GM23248 (cell line): Measurements from ENCODE around the gene CHN1. TPM values are rescaled to one million over a fixed set of nuclear protein-coding genes. Genes with fewer than 3 reads are reported as not detected.

Experiments
- DNase-seq: peaks from one replicate; pipeline ENCODE4 v3.0.0-alpha.2; 2015
- H2AFZ ChIP-seq: fragments of 200-600 bp; sonication (generic); 2 replicates; pipeline ENCODE4 v1.6.1; 2016; ENCODE audit warnings: antibody characterized with exemption
- H3F3A ChIP-seq: fragments of 200-600 bp; sonication (generic); 2 replicates; pipeline ENCODE4 v1.6.1; 2016; ENCODE audit warnings: mild to moderate bottlenecking, antibody characterized with exemption, mixed run types; ENCODE audit not compliant: insufficient read depth
- H3K27ac ChIP-seq: fragments of 200-600 bp; sonication (generic); 2 replicates; pipeline ENCODE4 v1.5.1; 2016; ENCODE audit warnings: mild to moderate bottlenecking
- H3K27me3 ChIP-seq: fragments of 200-600 bp; sonication (generic); replicated peaks from 2 replicates; pipeline ENCODE4 v1.6.1; 2016; ENCODE audit warnings: mild to moderate bottlenecking; ENCODE audit not compliant: insufficient read depth
- H3K36me3 ChIP-seq: fragments of 200-600 bp; sonication (generic); 2 replicates; pipeline ENCODE4 v1.6.1; 2016; ENCODE audit warnings: low read depth, mild to moderate bottlenecking
- H3K4me1 ChIP-seq: fragments of 200-600 bp; sonication (generic); 2 replicates; pipeline ENCODE4 v1.6.1; 2016; ENCODE audit warnings: mild to moderate bottlenecking; ENCODE audit not compliant: insufficient read depth
- H3K4me2 ChIP-seq: fragments of 200-600 bp; sonication (generic); one replicate; pipeline ENCODE4 v1.6.1; 2016; ENCODE audit warnings: mild to moderate bottlenecking; ENCODE audit not compliant: unreplicated experiment
- H3K4me3 ChIP-seq: fragments of 200-600 bp; sonication (generic); 2 replicates; pipeline ENCODE4 v1.5.1; 2016; ENCODE audit warnings: mild to moderate bottlenecking
- H3K79me2 ChIP-seq: fragments of 200-600 bp; sonication (generic); 2 replicates; pipeline ENCODE4 v1.6.1; 2016; ENCODE audit warnings: mild to moderate bottlenecking; ENCODE audit not compliant: insufficient read depth
- H3K9ac ChIP-seq: fragments of 200-600 bp; sonication (generic); 2 replicates; pipeline ENCODE4 v1.6.1; 2016; ENCODE audit warnings: mild to moderate bottlenecking
- H3K9me2 ChIP-seq: fragments of 200-600 bp; sonication (generic); 2 replicates; pipeline ENCODE4 v1.6.1; 2016; ENCODE audit warnings: mixed run types, mild to moderate bottlenecking, moderate library complexity; ENCODE audit not compliant: insufficient read depth
- H3K9me3 ChIP-seq: fragments of 200-600 bp; sonication (generic); one replicate; pipeline ENCODE4 v1.6.1; 2017; ENCODE audit warnings: low read depth
- H4K20me1 ChIP-seq: fragments of 200-600 bp; sonication (generic); 2 replicates; pipeline ENCODE4 v1.6.0; 2016; ENCODE audit not compliant: insufficient read depth
- EZH2 ChIP-seq: fragments of 200-600 bp; sonication (generic); IDR thresholded peaks from 2 replicates; pipeline ENCODE4 v1.6.1; 2018; ENCODE audit warnings: antibody characterized with exemption, mild to moderate bottlenecking; ENCODE audit not compliant: insufficient read depth, poor library complexity, severe bottlenecking
- EZH2phosphoT487 ChIP-seq: fragments of 200-600 bp; sonication (generic); IDR thresholded peaks from 2 replicates; pipeline ENCODE4 v1.6.1; 2018; ENCODE audit warnings: antibody characterized with exemption, moderate library complexity, mild to moderate bottlenecking, low read depth; ENCODE audit not compliant: insufficient read depth
- WGBS, 2 experiments: methylation state at CpG; one replicate each; pipeline ENCODE4 v1.1.6; 2015 to 2017; ENCODE audit warnings: low lambda C conversion rate in 2 of 2, low coverage in 1 of 2; ENCODE audit errors: missing lambda C conversion rate in 2 of 2; 5-methylcytosine and 5-hydroxymethylcytosine counted together
- in situ Hi-C: fragments of 300-500 bp; cut with MboI; formaldehyde crosslinking; loops from 2 replicates; pipeline ENCODE4 v1.15.0; 2020
- polyA plus RNA-seq: library from polyadenylated mRNA; unstranded; fragments of >200 nt; fragmentation: Nextera tagmentation; extraction: Ambion mirVana; gene quantifications from 2 replicates; pipeline ENCODE4 v1.2.1, GENCODE V29; 2016
- total RNA-seq: library from RNA; depleted of rRNA; stranded (reverse); fragments of >200 nt; shearing (Covaris generic); gene quantifications from 2 replicates; pipeline ENCODE4 v1.2.3, GENCODE V29; 2014

Gene CHN1
- total and polyA plus RNA-seq, 2 experiments from 2014 or later = 115 to 130 TPM

DNA sequence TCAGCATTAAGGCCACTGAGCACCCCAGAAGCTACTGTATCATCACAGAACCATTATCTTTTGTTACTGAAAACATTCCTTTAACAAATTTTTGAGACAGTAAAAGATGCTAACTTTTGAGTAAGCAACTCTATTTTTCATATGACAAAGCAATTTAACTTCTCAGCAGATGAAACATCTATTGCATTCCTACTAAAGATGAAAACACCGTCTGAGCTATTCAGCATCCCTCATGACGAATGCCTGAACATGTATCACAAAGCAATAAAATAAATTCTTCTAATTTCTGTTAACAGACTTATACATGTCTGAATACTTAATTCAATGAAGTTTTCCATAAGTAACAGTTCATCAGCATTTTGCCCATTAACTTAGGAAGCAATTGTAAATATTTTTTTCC is 23.9 kb downstream of the CHN1 start:
- in situ Hi-C loops = no loop called here
- no peak overlapping the region for H3K4me3 ChIP-seq
- H3K27ac ChIP-seq = peak overlapping the region; percentile 8; the same call in 1 of the 2 replicates
- no peaks in the 10 kb centered on the region for H3K9me3 ChIP-seq
- H3K36me3 ChIP-seq = no peaks in the 10 kb centered on the region
- peak; percentile 55 for DNase-seq
- no peak overlapping the region for H2AFZ ChIP-seq
- no peaks in the 10 kb centered on the region for H3K9me2 ChIP-seq
- no peaks in the 10 kb centered on the region for H3K79me2 ChIP-seq
- WGBS, 2 experiments = 46 to 47% methylated on average over 2 of the region's 2 CpGs
- H3K9ac ChIP-seq = no peak overlapping the region
- H3K4me1 ChIP-seq = peaks cover 21% of the 10 kb centered on the region; the same call in 1 of the 2 replicates
- TF ChIP-seq EZH2phosphoT487 = no peak
- TF ChIP-seq EZH2 = no peak
- H4K20me1 ChIP-seq = no peaks in the 10 kb centered on the region
- no peak overlapping the region for H3K4me2 ChIP-seq
- H3K27me3 ChIP-seq = no peaks in the 10 kb centered on the region
- no peaks in the 10 kb centered on the region for H3F3A ChIP-seq

DNA sequence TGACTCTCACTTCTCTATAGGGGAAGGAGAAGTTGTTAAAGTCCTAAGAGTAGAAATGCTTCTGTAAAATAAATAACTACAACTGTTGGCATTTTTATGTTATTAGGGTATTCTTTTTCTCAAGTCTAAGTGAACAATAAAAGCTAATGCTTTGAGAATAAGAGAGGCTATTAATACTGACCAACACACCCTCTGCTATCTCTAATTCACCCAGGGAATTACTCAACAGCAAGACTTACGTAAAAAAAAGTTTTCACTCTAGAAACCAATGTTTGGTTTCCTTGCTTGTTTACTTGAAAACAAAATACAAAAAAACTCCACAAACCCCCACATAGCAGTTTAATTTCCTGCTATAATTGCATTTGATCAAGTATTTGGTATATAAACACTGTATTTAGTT is 25.2 kb downstream of the CHN1 start:
- no peaks in the 10 kb centered on the region for H3K9me2 ChIP-seq
- H3K4me2 ChIP-seq = no peak overlapping the region
- in situ Hi-C loops = no loop called here
- H3K4me1 ChIP-seq = peaks cover 14% of the 10 kb centered on the region; the same call in 1 of the 2 replicates
- no peaks in the 10 kb centered on the region for H3F3A ChIP-seq
- H3K9ac ChIP-seq = no peak overlapping the region
- no peak for TF ChIP-seq EZH2phosphoT487
- no peak for TF ChIP-seq EZH2
- no peaks in the 10 kb centered on the region for H3K79me2 ChIP-seq
- H3K27me3 ChIP-seq = no peaks in the 10 kb centered on the region
- H3K36me3 ChIP-seq = no peaks in the 10 kb centered on the region
- no peaks in the 10 kb centered on the region for H4K20me1 ChIP-seq
- 88 to 97% methylated on average over 1 of the region's 1 CpG for WGBS, 2 experiments
- no peaks in the 10 kb centered on the region for H3K9me3 ChIP-seq
- no peak overlapping the region for H3K27ac ChIP-seq
- DNase-seq = no peak
- H3K4me3 ChIP-seq = no peak overlapping the region
- no peak overlapping the region for H2AFZ ChIP-seq

DNA sequence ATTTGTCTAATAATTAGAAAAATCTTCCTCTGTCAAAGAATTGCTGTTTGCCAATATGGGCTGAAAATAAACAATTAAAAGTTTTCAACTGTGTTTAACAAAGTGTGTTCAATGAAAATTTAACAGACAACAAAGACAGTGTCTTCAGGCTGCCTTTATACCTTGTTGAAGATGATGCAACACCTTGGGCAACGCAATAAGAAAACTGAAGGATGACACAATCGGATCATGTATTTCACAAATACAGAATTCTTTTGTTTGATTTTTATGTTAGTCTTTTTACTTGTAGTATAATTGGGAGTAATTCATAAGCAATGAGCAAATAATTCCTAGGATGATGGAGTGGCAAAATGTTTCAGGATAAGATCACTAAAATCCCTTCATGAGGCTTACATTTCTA is 27.8 kb downstream of the CHN1 start:
- peaks cover 20% of the 10 kb centered on the region for H3K4me1 ChIP-seq
- H3K36me3 ChIP-seq = no peaks in the 10 kb centered on the region
- H3K27ac ChIP-seq = no peak overlapping the region
- peaks cover 18% of the 10 kb centered on the region for H3F3A ChIP-seq
- H3K4me2 ChIP-seq = no peak overlapping the region
- no peak overlapping the region for H3K4me3 ChIP-seq
- 79 to 81% methylated on average over 2 of the region's 2 CpGs for WGBS, 2 experiments
- no peak overlapping the region for H2AFZ ChIP-seq
- H3K79me2 ChIP-seq = no peaks in the 10 kb centered on the region
- in situ Hi-C loops = no loop called here
- no peaks in the 10 kb centered on the region for H3K27me3 ChIP-seq
- no peaks in the 10 kb centered on the region for H3K9me3 ChIP-seq
- H4K20me1 ChIP-seq = no peaks in the 10 kb centered on the region
- no peak for DNase-seq
- H3K9me2 ChIP-seq = no peaks in the 10 kb centered on the region
- no peak for TF ChIP-seq EZH2phosphoT487
- no peak for TF ChIP-seq EZH2
- no peak overlapping the region for H3K9ac ChIP-seq

DNA sequence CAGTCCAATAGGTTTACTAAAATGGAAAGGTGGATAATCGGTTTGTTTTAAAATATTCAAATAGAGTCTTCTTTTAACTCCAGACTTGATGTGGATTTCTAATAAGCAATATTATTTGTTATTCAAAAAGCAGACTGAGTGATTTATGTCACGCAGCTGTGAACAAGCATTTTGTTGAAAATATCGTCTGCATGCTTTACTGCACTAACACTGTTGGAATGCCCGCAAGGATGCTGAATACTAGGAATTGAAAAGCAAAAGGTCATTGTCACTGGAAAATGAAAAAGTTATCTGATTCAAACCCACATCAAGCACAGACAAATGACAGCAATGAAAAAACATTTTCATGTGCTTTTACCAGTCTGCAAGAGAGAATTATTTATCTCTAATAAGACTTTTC is 31.1 kb downstream of the CHN1 start:
- Histone ChIP-seq H2AFZ (no peak overlapping the region), H3K27ac (no peak overlapping the region), H3K9me3 (no peaks in the 10 kb centered on the region), H3K4me2 (no peak overlapping the region), H3K27me3 (no peaks in the 10 kb centered on the region), H3K36me3 (no peaks in the 10 kb centered on the region), H4K20me1 (no peaks in the 10 kb centered on the region), H3K4me1 (peaks cover 38% of the 10 kb centered on the region), H3K79me2 (no peaks in the 10 kb centered on the region), H3F3A (peaks cover 44% of the 10 kb centered on the region), H3K9ac (no peak overlapping the region), H3K4me3 (no peak overlapping the region), H3K9me2 (no peaks in the 10 kb centered on the region)
- no peak for DNase-seq
- in situ Hi-C loops = no loop called here
- WGBS, 2 experiments = 83 to 87% methylated on average over 4 of the region's 4 CpGs
- TF ChIP-seq EZH2 = no peak
- no peak for TF ChIP-seq EZH2phosphoT487

DNA sequence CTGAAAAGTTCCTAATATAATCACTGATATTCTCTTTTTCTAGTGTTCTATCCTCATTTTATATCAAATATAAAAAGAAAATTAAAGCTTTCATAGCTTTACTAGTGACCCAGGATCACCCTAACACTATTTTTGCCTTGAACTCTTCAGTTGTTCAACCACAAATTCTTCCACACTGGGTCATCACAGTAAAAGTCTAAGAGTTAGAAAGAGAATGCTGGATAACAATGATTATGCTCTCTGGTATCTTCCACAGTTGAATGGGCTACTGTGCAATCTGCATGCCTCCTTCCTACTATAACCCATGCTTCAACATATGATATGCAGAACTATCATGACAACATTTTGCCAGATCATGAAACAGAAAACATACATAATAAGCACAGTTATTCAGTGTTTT is 32.3 kb downstream of the CHN1 start:
- no peak overlapping the region for H2AFZ ChIP-seq
- no peak overlapping the region for H3K9ac ChIP-seq
- DNase-seq = peak; percentile 77
- H3K36me3 ChIP-seq = no peaks in the 10 kb centered on the region
- H4K20me1 ChIP-seq = no peaks in the 10 kb centered on the region
- no peaks in the 10 kb centered on the region for H3K9me2 ChIP-seq
- H3F3A ChIP-seq = peaks cover 44% of the 10 kb centered on the region
- H3K27me3 ChIP-seq = no peaks in the 10 kb centered on the region
- H3K27ac ChIP-seq = peak overlapping the region; percentile 84
- no peaks in the 10 kb centered on the region for H3K9me3 ChIP-seq
- peaks cover 38% of the 10 kb centered on the region for H3K4me1 ChIP-seq
- in situ Hi-C loops = no loop called here
- no peaks in the 10 kb centered on the region for H3K79me2 ChIP-seq
- TF ChIP-seq EZH2phosphoT487 (no peak), EZH2 (no peak)
- peak overlapping the region; percentile 64 for H3K4me2 ChIP-seq
- peak overlapping the region; percentile 12; the same call in 1 of the 2 replicates for H3K4me3 ChIP-seq
